ENCODE measurements around the gene ERCC1. TPM values are rescaled to one million over a fixed set of nuclear protein-coding genes. Genes with fewer than 3 reads are reported as not detected.

The ERCC1 gene
- total and polyA plus RNA-seq, 2 of the 13 experiments (the other 11 are each of a cell fraction or from before 2014, with no cell fraction given), result 40.0 to 66.4 TPM

DNA sequence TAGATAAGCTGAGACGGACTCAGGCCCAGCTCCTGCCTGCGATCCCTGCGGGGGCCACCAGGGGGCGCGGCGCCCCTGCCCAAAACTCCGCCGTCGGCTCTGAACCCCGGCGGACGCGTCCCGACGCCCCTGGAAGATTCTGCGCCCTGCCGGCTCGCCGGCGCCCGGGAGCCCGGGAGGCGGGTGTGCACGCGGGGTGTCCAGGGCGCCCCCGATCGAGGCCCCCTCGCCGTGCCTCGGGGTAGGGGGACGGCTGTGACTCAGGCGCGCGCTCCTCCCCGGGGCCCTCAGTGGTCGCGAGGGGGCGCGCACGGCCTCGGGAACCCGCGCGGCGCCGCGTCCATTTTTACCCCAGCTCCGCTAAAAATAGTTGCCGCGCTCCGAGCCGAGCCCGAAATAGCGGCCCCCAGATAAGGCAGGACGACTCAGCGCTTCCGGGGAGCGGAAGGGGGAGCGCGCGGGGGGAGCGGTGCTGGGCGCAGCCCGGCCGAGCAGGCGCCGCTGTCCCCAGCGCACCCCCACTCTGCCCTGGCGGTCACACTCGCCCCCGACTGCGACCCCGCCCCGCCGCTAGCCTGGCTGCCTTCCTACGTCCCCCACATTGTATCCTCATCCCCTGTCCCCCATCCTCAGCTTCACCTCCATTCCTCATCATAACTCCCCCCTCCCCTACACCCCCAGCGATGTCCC lies 16.0 kb upstream of the ERCC1 start (continued):
- no peak for TF ChIP-seq NFE2L1 (CRISPR knock-in tag; IDR thresholded peaks at IDR 0.05; ENCODE audit: borderline replicate concordance)
- peak; percentile 97 for TF ChIP-seq HNRNPK (IDR thresholded peaks at IDR 0.05; ENCODE audit: low read depth, low read length, poor library complexity, severe bottlenecking)
- no peak for TF ChIP-seq ZBTB8A (CRISPR knock-in tag; IDR thresholded peaks at IDR 0.05; ENCODE audit: borderline replicate concordance, low read depth)
- TF ChIP-seq ZNF558 (CRISPR knock-in tag; IDR thresholded peaks at IDR 0.05; ENCODE audit: borderline replicate concordance), result no peak; the same call in 1 of the 2 replicates
- TF ChIP-seq GATAD1 (CRISPR knock-in tag; IDR thresholded peaks at IDR 0.05), result no peak
- TF ChIP-seq ZFP1 (CRISPR knock-in tag; IDR thresholded peaks at IDR 0.05), result no peak
- no peak for TF ChIP-seq ATF2 (CRISPR knock-in tag; IDR thresholded peaks at IDR 0.05)
- no peak for TF ChIP-seq POLR2A (IDR thresholded peaks at IDR 0.05; ENCODE audit: insufficient read depth in 1 of 2, low read depth in 2 of 2, low read length in 2 of 2)
- TF ChIP-seq ZNF460 (CRISPR knock-in tag; IDR thresholded peaks at IDR 0.05; ENCODE audit: borderline replicate concordance), result no peak
- TF ChIP-seq SAFB2 (CRISPR knock-in tag; IDR thresholded peaks at IDR 0.05; ENCODE audit: borderline replicate concordance, low read depth), result no peak
- TF ChIP-seq MED13 (CRISPR knock-in tag; IDR thresholded peaks at IDR 0.05), result no peak
- TF ChIP-seq BORCS8-MEF2B (CRISPR knock-in tag; IDR thresholded peaks at IDR 0.05), result no peak
- TF ChIP-seq ZNF563 (CRISPR knock-in tag; IDR thresholded peaks at IDR 0.05), result no peak
- no peak for TF ChIP-seq ZNF431 (CRISPR knock-in tag; IDR thresholded peaks at IDR 0.05; ENCODE audit: borderline replicate concordance, low read depth)
- no peak for TF ChIP-seq ZFP36L2 (CRISPR knock-in tag; IDR thresholded peaks at IDR 0.05)
- TF ChIP-seq ZNF670 (CRISPR knock-in tag; IDR thresholded peaks at IDR 0.05; ENCODE audit: borderline replicate concordance), result 0 out of 2 replicates have a peak, but pooled peaks have one; percentile 56
- no peak for TF ChIP-seq EEA1 (CRISPR knock-in tag; IDR thresholded peaks at IDR 0.05; ENCODE audit: borderline replicate concordance)
- TF ChIP-seq MBD4 (IDR thresholded peaks at IDR 0.05; ENCODE audit: borderline replicate concordance, low read length), result no peak
- TF ChIP-seq FOSL2 (CRISPR knock-in tag; IDR thresholded peaks at IDR 0.05), result peak; percentile 54; the same call in 1 of the 2 replicates
- TF ChIP-seq, protein P1, sequence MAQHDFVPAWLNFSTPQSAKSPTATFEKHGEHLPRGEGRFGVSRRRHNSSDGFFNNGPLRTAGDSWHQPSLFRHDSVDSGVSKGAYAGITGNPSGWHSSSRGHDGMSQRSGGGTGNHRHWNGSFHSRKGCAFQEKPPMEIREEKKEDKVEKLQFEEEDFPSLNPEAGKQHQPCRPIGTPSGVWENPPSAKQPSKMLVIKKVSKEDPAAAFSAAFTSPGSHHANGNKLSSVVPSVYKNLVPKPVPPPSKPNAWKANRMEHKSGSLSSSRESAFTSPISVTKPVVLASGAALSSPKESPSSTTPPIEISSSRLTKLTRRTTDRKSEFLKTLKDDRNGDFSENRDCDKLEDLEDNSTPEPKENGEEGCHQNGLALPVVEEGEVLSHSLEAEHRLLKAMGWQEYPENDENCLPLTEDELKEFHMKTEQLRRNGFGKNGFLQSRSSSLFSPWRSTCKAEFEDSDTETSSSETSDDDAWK (CRISPR knock-in tag; IDR thresholded peaks at IDR 0.05), result no peak
- TF ChIP-seq DPF2 (CRISPR knock-in tag; IDR thresholded peaks at IDR 0.05; ENCODE audit: borderline replicate concordance, low read depth), result no peak
- no peak for TF ChIP-seq ATF5 (CRISPR knock-in tag; IDR thresholded peaks at IDR 0.05; ENCODE audit: low read depth)
- no peak for TF ChIP-seq SOX6 (IDR thresholded peaks at IDR 0.05)
- TF ChIP-seq SOX6 (CRISPR knock-in tag; IDR thresholded peaks at IDR 0.05), result no peak; the same call in 1 of the 2 replicates
- TF ChIP-seq, protein P2, sequence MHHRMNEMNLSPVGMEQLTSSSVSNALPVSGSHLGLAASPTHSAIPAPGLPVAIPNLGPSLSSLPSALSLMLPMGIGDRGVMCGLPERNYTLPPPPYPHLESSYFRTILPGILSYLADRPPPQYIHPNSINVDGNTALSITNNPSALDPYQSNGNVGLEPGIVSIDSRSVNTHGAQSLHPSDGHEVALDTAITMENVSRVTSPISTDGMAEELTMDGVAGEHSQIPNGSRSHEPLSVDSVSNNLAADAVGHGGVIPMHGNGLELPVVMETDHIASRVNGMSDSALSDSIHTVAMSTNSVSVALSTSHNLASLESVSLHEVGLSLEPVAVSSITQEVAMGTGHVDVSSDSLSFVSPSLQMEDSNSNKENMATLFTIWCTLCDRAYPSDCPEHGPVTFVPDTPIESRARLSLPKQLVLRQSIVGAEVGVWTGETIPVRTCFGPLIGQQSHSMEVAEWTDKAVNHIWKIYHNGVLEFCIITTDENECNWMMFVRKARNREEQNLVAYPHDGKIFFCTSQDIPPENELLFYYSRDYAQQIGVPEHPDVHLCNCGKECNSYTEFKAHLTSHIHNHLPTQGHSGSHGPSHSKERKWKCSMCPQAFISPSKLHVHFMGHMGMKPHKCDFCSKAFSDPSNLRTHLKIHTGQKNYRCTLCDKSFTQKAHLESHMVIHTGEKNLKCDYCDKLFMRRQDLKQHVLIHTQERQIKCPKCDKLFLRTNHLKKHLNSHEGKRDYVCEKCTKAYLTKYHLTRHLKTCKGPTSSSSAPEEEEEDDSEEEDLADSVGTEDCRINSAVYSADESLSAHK (CRISPR knock-in tag; IDR thresholded peaks at IDR 0.05; ENCODE audit: borderline replicate concordance), result no peak
- peak; percentile 62; the same call in 1 of the 2 replicates for TF ChIP-seq ZNF547 (CRISPR knock-in tag; IDR thresholded peaks at IDR 0.05)
